GM18526 (cell line): ENCODE data around the gene TBC1D12.

Source experiments
- POLR2A ChIP-seq: IDR thresholded peaks from 3 replicates; pipeline ENCODE4 v1.6.1; 2011; ENCODE audit not compliant: insufficient read length; ENCODE audit errors: extremely low read depth

TBC1D12 gene

GRCh38 chr10:94402204-94402842 is at the start of gene TBC1D12:
TBC1D12 (plus strand) TSS chr10:94402541; CDS start chr10:94402614, 73 bp downstream.
- peak; percentile 43 for TF ChIP-seq POLR2A

- no peak for TF ChIP-seq POLR2A
These were observed 49.0 kb upstream of the TBC1D12 start for GRCh38 chr10:94353336-94353735.

DNA sequence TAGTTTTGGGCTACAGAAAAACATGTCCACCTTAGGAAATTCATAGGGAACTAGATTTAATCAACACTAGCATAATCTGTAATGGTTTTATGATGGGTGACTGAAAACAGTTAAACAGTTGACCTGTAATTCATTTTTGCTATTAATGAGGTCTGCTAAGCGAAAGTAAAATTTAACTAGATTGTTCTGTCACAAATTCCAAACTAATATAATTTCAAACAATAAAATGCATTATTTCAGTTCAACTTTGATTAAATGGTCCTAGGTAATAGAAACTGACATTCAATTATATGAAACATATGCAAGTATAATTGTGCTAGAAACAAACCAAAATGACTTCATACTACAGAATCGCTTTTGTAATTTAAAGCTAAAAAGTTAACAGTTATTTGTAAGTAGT is 46.5 kb upstream of the TBC1D12 start:
- no peak for TF ChIP-seq POLR2A

GRCh38 chr10:94357193-94357592 is 45.1 kb upstream of the TBC1D12 start:
- no peak for TF ChIP-seq POLR2A

- TF ChIP-seq POLR2A = no peak
These were observed 43.9 kb upstream of the TBC1D12 start for GRCh38 chr10:94358480-94358879.

DNA sequence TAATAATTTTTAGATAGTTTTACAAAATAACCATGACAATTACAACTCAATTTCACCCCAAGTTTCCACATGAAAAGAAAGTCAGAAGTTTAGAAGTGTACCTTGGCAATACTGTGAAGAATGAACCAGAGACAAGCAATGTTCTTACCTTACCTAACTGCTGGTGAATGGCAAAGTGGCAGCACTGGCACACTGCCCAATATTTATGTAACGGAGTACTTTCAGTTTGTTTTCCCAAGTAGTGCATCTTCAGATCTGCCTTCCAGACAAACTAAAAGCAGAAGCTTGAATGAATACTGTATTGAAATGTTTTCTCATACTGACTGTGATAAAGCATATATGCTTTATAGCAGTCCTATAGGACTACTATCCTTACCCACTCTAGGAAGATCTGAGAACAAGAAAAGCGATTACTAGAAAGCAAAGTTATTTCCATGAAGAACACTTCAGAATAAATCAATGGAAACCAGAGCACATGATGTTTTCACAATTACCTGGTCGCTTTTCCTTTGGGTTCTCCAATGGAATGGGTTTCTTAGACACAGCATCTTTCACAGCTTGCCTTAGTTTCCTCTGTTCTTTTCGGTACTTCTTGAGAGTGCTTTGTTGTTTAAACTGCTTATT is 41.1 kb upstream of the TBC1D12 start:
- TF ChIP-seq POLR2A = no peak

GRCh38 chr10:94362360-94363250 is 39.7 kb upstream of the TBC1D12 start, which contains the start of gene NOC3L:
NOC3L (minus strand) TSS chr10:94362939; CDS start chr10:94362838, 101 bp downstream.
- peak; percentile 86 for TF ChIP-seq POLR2A

DNA sequence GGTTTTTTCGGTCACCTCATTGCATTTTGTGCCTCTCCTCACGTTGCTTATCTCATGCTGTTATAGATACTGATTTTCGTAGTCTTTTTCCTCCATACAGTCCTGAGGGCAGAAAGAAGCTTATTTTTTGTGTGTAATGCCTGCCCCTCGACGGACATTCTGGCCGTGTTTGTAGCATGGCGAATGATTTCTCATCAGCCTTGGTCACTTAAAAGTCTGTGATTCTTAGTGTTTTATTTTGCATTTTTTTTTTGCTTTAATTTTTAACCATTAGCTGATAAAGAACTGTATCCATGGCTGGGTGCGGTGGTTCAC is 39.1 kb upstream of the TBC1D12 start:
- TF ChIP-seq POLR2A = no peak

DNA sequence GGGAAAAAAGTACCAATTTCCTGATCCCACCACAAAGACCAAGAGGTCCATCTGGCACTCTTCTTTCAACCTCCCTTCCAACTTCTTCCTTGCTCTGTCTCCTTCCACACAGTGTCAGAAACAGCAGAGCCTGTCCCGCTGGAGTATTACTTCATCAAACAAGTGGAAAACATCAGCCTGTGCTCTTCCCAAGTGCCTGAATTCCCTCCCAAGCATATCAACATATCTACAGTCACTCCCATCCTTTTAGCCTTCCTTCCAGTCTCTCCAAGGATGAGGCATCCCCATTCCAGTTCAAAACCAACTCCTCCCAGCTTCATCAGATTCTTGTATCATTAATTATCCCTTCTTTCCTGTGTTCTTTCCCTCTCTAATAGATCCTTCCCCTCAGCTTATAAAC is 37.9 kb upstream of the TBC1D12 start:
- no peak for TF ChIP-seq POLR2A

- TF ChIP-seq POLR2A = no peak
These were observed 36.0 kb upstream of the TBC1D12 start for GRCh38 chr10:94366382-94366781.

GRCh38 chr10:94370501-94370900 is 31.8 kb upstream of the TBC1D12 start:
- TF ChIP-seq POLR2A = no peak

GRCh38 chr10:94375374-94375773 is 27.0 kb upstream of the TBC1D12 start:
- no peak for TF ChIP-seq POLR2A

GRCh38 chr10:94376865-94377264 is 25.5 kb upstream of the TBC1D12 start:
- no peak for TF ChIP-seq POLR2A

GRCh38 chr10:94383530-94383929 is 18.8 kb upstream of the TBC1D12 start:
- no peak for TF ChIP-seq POLR2A

DNA sequence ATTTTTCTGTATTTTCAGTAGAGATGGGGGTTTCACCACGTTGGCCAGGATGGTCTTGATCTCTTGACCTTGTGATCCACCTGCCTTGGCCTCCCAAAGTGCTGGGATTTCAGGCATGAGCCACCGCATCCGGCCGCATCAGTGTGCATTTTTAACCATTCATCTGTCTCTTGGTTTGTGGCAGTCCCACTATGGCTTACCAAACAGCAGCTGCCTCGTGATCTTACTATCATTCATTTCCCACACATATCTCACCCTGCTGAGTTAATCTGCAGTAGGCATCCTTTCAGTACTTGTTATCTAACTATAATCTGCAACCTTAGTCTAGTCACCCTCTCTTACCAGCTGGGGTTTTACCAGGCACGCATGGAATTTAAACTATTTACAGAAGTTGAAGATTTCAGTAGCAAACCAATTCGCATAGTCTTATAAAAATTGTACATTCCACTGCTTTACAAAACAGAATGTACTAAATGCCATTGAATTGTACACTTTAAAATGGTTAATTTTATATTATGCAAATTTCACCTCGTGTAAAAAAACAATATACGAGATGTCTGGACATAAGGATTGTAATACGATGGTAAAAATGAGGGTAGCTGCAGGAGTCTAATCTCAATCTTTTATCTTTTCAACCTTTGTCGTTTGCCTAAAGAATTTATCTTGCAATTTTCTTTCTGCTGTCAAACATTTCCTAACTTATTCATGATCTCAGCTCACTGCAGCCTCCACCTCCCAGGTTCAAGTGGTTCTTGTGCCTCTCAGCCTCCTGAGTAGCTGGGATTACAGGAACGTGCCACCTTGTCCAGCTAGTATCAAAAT is 4.6 kb upstream of the TBC1D12 start:
- TF ChIP-seq POLR2A = no peak

DNA sequence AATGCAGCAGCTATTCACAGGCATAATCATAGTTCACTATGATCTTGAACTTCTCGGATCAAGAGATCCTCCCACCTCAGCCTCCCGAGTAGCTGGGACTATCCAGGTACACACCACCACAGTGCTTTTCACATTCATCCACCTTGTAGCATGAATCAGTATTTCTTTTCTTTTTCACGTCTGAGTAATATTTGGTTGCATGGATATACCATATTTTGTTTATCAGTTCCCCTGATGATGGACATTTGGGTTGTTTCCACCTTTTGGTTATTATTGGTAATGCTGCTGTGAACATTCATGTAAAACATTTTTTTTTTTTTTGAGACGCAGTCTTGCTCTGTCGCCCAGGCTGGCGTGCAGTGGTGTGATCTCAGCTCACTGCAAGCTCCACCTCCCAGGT is 3.6 kb upstream of the TBC1D12 start:
- TF ChIP-seq POLR2A = no peak

GRCh38 chr10:94402843-94403379 is 570 bp downstream of the TBC1D12 start:
- TF ChIP-seq POLR2A = no peak
